HG02981 (cell line): ENCODE data around the gene WDR37.

Experiments used
- ATAC-seq: cut with Tn5 transposase; IDR thresholded peaks from one replicate; pipeline ENCODE4 v1.9.1; 2021; ENCODE audit warnings: mild to moderate bottlenecking, moderate library complexity; ENCODE audit not compliant: unreplicated experiment

WDR37 gene

DNA sequence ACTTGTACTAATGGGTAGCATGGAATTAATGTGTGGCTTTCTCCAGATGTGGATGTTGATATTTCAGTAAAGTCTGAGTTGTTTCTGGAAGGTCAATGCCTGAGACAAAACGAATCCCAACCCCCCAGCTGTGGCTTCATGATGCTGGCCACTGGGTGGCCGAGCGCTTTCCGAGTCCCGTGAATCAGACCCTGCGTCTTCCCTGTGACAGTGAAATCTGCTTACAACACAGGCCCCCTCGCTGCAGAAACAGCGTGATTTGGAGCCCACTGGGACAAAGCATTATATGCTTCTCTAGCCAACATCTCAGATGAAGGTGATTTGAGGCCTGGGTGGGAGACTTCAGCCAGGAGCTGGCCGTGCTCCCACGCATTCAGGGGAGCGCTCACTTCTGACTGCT lies 124.7 kb downstream of the WDR37 start:
- ATAC-seq, result no peak
